HuH-7 (cell line): Measurements from ENCODE around the gene MYL11.
"Not testable (repeated sequence)": the region's sequence is repeated elsewhere in the genome, so short reads cannot be mapped to it uniquely, and the experiment has no call there.

ENCODE experiments used
- DNase-seq: peaks from one replicate; pipeline ENCODE4 v3.0.0; 2011; ENCODE audit warnings: low spot score

Gene MYL11

DNA sequence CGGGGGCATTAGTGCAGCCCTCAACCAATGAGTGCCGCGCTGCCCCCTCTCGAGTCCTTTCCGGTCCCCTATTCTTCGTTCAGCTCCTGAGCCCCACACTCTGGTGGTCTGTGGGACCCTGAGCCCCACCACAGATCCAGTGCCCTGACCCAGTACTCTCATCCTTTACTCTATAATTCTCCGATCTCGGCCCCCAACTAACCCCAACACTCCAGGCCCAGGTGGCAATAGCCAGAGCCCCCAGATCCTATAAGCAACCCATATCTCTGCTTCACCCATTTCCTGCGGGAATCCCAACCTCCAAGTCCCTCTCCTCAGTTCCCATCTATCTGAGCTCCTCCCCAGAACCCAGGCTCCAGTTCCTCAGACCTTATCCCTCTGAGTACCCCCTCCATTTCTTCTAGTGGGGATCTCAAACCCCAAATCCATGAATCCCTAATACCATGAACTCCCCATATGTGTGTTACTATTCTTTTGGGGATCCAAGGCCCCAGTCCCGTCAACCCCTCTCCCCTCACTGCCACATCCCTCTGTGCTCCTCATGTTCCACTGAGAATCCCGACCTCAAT, 3.3 kb upstream of the MYL11 start:
- DNase-seq, result no peak

DNA sequence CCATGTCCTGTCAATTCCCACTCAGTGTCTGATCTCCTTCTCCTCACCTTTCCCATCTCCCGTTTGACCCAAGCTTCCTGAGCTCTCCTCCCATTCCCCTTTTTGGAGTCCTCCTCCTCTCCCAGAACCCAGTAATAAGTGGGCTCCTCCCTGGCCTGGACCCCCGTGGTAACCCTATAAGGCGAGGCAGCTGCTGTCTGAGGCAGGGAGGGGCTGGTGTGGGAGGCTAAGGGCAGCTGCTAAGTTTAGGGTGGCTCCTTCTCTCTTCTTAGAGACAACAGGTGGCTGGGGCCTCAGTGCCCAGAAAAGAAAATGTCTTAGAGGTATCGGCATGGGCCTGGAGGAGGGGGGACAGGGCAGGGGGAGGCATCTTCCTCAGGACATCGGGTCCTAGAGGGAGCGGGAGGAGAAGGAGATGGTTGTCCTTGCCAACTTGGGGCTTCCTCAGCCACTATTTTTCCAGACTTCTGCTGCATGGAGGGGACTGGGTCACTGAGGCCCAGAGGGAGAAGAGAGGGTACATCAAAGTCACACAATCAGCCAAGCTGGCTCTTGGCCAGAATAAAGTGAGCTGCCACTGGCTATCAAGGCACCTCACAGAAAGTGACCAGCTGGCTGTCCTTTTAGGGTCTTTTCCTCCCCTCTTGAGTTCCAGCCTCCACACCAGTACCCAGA, 2.4 kb upstream of the MYL11 start:
- DNase-seq, result no peak

DNA sequence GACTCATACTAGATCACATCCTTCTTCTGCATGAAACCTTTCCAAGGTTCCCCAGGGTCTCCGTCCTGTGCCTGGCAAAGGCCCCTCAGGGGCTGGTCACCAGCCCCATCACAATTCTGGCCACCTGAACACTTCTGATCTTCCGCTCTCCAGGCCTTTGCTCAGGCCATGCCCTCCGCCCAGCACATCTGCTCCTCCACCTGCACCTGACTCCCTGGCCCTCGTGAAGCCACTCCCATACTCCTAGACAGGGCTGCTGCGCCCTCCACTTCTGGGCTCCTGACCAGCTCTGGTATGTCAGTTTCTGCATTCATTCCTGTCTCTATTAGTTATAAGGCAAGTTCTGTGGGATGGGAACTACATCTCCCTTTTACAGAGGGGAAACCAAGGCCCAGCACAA, 1.9 kb upstream of the MYL11 start:
- DNase-seq, result no peak

DNA sequence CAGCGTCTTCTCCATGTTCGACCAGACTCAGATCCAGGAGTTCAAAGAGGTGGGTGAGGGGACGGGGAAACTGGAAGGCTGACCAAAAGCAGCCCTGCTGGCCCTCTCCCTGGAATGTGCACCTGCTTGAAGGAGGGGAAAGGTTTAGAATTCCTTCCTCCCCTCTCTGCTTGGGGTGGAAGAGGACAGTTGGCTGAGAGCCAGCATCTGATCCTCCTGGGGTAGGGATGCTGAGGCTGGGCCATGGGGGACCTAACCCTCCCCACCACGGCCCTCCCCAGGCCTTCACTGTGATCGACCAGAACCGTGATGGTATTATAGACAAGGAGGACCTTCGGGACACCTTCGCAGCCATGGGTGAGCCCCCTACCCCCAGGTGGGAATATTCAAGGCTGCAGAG, 1.3 kb downstream of the MYL11 start:
- no peak for DNase-seq

DNA sequence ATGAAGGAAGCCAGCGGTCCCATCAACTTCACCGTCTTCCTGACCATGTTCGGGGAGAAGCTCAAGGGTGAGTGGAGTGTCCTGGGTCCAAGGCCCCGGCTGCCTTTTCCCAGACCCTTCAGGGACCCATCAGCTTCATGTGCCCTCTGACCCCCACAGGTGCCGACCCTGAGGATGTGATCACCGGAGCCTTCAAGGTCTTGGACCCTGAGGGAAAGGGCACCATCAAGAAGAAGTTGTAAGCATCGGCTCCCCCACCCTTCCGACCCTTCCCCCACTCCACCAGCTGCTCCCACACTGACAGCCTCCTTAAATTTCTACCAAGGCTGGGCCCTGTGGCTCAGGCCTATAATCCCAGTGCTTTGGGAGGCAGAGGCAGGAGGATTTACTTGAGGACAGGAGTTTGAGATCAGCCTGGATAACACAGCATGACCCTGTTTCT, 1.9 kb downstream of the MYL11 start:
- DNase-seq, result no peak

- no peak for DNase-seq
Measured at GRCh38 chr16:30377050-30377811, 2.6 kb downstream of the MYL11 start.

- no peak for DNase-seq
Measured at GRCh38 chr16:30377812-30378235, 3.2 kb downstream of the MYL11 start.

- peak; percentile 86 for DNase-seq
Measured at GRCh38 chr16:30378236-30379157, 3.9 kb downstream of the MYL11 start.

DNA sequence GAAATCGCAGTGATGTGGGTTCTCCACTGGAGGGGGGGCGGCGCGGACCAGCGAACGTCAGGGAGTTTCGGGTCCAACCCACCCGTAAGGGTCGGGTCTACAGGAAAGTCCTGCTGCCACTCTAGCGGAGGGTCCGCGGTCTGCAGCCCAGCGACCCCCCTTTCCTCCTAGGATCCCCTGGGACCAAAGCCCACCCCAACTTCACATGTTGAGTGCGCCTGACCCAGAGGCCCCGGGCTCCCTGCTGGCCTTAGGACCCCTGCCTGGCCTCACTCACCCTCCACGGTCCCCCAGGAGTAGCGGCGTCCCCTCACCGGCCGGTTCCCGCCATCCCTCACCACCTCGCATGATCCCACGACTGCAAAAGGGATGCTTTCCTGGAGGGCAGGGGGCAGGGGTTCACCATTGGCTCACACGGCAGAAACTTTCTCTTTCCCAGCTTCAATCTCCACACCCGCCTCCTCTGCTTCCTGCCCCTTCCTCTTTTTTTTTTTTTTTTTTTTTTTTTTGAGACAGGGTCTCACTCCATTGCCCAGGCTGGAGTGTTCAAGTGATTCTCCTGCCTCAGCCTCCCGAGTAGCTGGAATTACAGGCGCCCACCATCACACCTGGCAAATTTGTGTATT, 4.7 kb downstream of the MYL11 start:
- no peak for DNase-seq

- no peak for DNase-seq
Measured at GRCh38 chr16:30380072-30380802, 5.6 kb downstream of the MYL11 start.

DNA sequence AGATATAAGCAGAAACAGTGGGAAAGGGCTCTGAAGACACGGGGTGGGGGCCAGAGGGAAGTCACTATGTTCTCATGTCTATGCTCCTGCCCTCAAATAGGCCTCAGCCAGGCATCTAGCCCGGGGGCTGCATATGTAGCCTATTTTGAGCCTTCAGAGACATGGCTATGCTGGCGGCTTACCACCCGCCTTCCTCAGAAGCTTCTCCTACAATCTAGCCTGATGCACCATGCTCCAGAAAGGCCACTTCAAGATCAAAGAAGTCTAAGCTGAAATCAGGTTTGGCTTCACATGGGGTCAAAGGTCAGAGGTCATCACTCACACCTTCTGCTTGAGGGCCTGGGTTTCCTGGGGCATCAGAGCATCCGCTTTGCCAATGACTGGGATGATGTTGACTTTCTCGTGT, 6.2 kb downstream of the MYL11 start:
- no peak for DNase-seq

DNA sequence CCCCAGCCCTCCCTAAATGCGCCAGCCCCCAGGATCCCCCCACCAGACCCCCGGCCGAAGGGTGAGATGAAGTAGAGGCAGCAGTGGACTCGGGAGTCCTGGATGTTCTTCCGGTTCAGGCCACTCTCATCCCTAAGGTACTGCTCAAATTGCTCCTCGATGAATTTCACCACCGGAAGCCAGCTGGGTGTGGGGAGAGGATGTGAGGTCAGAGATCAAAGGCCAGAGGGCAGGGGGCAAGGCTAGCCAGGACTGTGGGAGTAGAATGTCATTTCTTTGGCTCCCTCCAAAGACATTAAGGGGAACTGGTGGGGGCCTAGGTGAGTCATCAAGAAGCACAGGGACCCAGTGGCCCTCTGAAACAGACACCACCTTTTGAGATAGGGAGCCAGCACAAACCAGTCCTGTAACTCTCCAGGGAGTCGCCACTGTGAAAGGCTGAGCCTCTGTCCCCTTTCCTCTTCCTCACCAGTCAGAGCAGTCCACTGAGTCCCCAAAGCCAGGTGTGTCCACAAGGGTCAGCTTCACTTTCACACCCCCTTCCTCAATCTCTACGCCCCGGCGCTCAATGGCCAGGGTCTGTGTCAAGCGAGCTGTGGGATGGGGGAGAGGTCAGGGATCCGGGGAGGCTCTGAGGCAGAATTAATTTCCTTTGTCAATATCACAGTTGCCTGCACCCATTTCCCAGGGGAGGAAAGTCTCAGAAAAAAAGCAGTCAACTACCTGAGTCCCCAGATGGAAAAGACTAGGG, 6.9 kb downstream of the MYL11 start:
- no peak for DNase-seq

- no peak for DNase-seq
Measured at GRCh38 chr16:30382111-30382881, 7.7 kb downstream of the MYL11 start, which contains the start of gene SEPTIN1. Gene SEPTIN1, minus strand, starts transcription at chr16:30382561. Its CDS starts 19 bp downstream, at chr16:30382542.

GRCh38 chr16:30383521-30383920, 8.9 kb downstream of the MYL11 start:
- no peak for DNase-seq

- no peak for DNase-seq
Measured at GRCh38 chr16:30394592-30395154, 20.1 kb downstream of the MYL11 start.

- peak; percentile 76 for DNase-seq
Measured at GRCh38 chr16:30395155-30395991, 20.8 kb downstream of the MYL11 start, which contains the start of gene ZNF48. Gene ZNF48, plus strand, starts transcription at chr16:30395420. Its CDS starts 375 bp downstream, at chr16:30395795.

DNA sequence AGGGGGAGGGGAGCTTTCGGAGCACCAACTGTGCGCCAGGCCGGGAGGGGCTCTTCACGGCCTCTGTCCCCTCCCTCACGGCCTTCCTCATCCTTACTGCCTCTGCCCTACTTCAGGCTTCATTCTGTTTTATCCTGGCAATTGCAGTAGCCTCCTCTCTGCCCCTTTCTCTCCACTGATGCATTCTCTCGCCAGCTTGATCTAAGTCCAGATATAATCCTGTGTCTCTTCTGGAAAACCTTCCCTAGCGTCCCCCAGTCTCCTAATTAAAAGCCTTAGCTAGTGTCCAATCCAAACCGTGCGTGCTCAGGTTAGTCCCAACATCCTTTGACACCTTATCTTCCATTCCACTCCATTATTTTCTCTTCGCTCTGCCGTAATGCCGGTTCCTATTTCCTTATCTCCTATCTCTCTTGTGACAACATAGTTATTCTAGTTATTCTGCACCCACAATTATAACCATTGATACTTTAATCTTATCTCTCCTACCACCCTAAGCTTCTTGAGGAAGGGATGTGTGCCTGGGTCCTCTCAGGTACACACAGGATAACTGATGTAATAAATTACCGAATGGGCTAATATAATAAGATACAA, 21.5 kb downstream of the MYL11 start:
- DNase-seq, result no peak

DNA sequence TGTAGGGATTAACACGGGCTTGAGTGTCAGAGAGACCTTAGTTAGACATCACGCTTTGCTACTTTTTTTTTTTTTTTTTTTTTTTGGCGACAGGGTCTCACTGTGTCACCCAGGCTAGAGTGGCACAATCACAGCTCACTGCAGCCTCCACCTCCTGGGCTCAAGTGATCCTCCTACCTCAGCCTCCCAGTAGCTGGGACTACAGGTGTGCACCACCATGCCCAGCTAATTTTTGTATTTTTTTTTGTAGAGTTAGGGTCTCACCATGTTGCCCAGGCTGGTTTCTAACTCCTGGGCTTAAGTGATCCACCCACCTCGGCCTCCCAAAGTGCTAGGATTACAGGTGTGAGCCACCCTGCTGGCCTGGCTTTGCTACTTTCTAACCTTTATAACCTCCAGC, 22.0 kb downstream of the MYL11 start:
- DNase-seq, result not testable (repeated sequence)
